HG03571 (cell line): Measurements from ENCODE around the gene C21orf91.
"Not testable (repeated sequence)": the region's sequence is repeated elsewhere in the genome, so short reads cannot be mapped to it uniquely, and the experiment has no call there.

Experiments
- ATAC-seq: cut with Tn5 transposase; IDR thresholded peaks from one replicate; pipeline ENCODE4 v1.9.1; 2021; ENCODE audit not compliant: unreplicated experiment

Gene C21orf91

GRCh38 chr21:17779980-17780379 is 39.2 kb downstream of the C21orf91 start:
- no peak for ATAC-seq

- ATAC-seq = no peak
Measured at GRCh38 chr21:17779496-17779895, 39.7 kb downstream of the C21orf91 start.

- no peak for ATAC-seq
Measured at GRCh38 chr21:17777072-17777765, 41.9 kb downstream of the C21orf91 start.

- peak; percentile 38 for ATAC-seq
Measured at GRCh38 chr21:17775431-17776126, 43.6 kb downstream of the C21orf91 start.

GRCh38 chr21:17775021-17775420 is 44.1 kb downstream of the C21orf91 start:
- not testable (repeated sequence) for ATAC-seq

- no peak for ATAC-seq
Measured at GRCh38 chr21:17769447-17769845, 49.7 kb downstream of the C21orf91 start.

GRCh38 chr21:17768840-17769446 is 50.2 kb downstream of the C21orf91 start:
- ATAC-seq = no peak

- ATAC-seq = no peak
Measured at GRCh38 chr21:17765207-17765606, 53.9 kb downstream of the C21orf91 start.

GRCh38 chr21:17763288-17764037 is 55.7 kb downstream of the C21orf91 start:
- no peak for ATAC-seq

GRCh38 chr21:17759511-17760178 is 59.5 kb downstream of the C21orf91 start:
- ATAC-seq = no peak

- ATAC-seq = no peak
Measured at GRCh38 chr21:17758683-17759082, 60.5 kb downstream of the C21orf91 start.

- no peak for ATAC-seq
Measured at GRCh38 chr21:17757671-17758070, 61.5 kb downstream of the C21orf91 start.

- ATAC-seq = no peak
Measured at GRCh38 chr21:17753736-17754135, 65.4 kb downstream of the C21orf91 start.

- no peak for ATAC-seq
Measured at GRCh38 chr21:17752171-17752570, 67.0 kb downstream of the C21orf91 start.

GRCh38 chr21:17746920-17747319 is 72.2 kb downstream of the C21orf91 start:
- ATAC-seq = no peak

GRCh38 chr21:17745086-17745485 is 74.1 kb downstream of the C21orf91 start:
- ATAC-seq = no peak

GRCh38 chr21:17742940-17743592 is 76.1 kb downstream of the C21orf91 start:
- ATAC-seq = no peak

- ATAC-seq = no peak
Measured at GRCh38 chr21:17742181-17742580, 77.0 kb downstream of the C21orf91 start.
